Nephron progenitor cell (in vitro differentiated cells): ENCODE data around the gene TRMT61A.
A peak's percentile ranks its signal among the peaks of the same experiment; 100 is the strongest.

Source experiments
- DNase-seq: peaks from one replicate; pipeline ENCODE4 v3.0.0; 2021
- H3K27ac Mint-ChIP-seq: 2 replicates; pipeline ENCODE4 v1.8.0; 2021; ENCODE audit warnings: mild to moderate bottlenecking, moderate library complexity, mixed read lengths
- H3K27me3 Mint-ChIP-seq: 2 replicates; pipeline ENCODE4 v1.8.0; 2021; ENCODE audit warnings: mild to moderate bottlenecking, low read depth, mixed read lengths; ENCODE audit not compliant: poor library complexity
- H3K36me3 Mint-ChIP-seq: 2 replicates; pipeline ENCODE4 v1.8.0; 2021; ENCODE audit warnings: low read depth, mixed read lengths
- H3K4me1 Mint-ChIP-seq: 2 replicates; pipeline ENCODE4 v1.8.0; 2021; ENCODE audit warnings: mixed read lengths
- H3K4me3 Mint-ChIP-seq: 2 replicates; pipeline ENCODE4 v1.8.0; 2021; ENCODE audit warnings: mild to moderate bottlenecking, moderate library complexity, mixed read lengths
- H3K9me3 Mint-ChIP-seq: 2 replicates; pipeline ENCODE4 v1.8.0; 2021; ENCODE audit warnings: mild to moderate bottlenecking, moderate library complexity, mixed read lengths
- CTCF ChIP-seq: fragments of 200-600 bp; sonication (generic); IDR thresholded peaks from 2 replicates; pipeline ENCODE4 v1.5.0; 2021; ENCODE audit warnings: antibody characterized with exemption

Gene TRMT61A

GRCh38 chr14:103489621-103490020 lies 39.4 kb upstream of the TRMT61A start:
- no peak for TF ChIP-seq CTCF
- peak overlapping the region; percentile 5 for H3K27ac Mint-ChIP-seq
- no peak for DNase-seq
- peaks cover 39% of the 10 kb centered on the region for H3K36me3 Mint-ChIP-seq
- H3K4me3 Mint-ChIP-seq: no peak overlapping the region
- H3K27me3 Mint-ChIP-seq: no peaks in the 10 kb centered on the region
- no peaks in the 10 kb centered on the region for H3K4me1 Mint-ChIP-seq
- no peaks in the 10 kb centered on the region for H3K9me3 Mint-ChIP-seq

DNA sequence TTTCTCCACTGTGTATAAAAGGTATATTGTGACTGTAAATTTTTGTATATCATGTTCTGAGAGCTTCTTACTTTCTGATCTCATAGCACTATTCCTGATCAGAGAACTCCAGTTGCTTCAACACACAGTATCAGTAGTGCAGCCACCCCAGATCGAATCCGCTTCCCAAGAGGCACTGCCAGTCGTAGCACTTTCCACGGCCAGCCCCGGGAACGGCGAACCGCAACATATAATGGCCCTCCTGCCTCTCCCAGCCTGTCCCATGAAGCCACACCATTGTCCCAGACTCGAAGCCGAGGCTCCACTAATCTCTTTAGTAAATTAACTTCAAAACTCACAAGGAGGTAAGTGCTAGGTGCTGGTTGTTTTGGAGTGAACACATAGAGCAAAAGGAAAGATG lies 37.3 kb upstream of the TRMT61A start:
- Mint-ChIP-seq H3K4me1 (no peaks in the 10 kb centered on the region), H3K4me3 (no peak overlapping the region), H3K9me3 (no peaks in the 10 kb centered on the region), H3K27ac (peak overlapping the region; percentile 24), H3K27me3 (no peaks in the 10 kb centered on the region), H3K36me3 (peaks cover 48% of the 10 kb centered on the region)
- no peak for TF ChIP-seq CTCF
- no peak for DNase-seq

DNA sequence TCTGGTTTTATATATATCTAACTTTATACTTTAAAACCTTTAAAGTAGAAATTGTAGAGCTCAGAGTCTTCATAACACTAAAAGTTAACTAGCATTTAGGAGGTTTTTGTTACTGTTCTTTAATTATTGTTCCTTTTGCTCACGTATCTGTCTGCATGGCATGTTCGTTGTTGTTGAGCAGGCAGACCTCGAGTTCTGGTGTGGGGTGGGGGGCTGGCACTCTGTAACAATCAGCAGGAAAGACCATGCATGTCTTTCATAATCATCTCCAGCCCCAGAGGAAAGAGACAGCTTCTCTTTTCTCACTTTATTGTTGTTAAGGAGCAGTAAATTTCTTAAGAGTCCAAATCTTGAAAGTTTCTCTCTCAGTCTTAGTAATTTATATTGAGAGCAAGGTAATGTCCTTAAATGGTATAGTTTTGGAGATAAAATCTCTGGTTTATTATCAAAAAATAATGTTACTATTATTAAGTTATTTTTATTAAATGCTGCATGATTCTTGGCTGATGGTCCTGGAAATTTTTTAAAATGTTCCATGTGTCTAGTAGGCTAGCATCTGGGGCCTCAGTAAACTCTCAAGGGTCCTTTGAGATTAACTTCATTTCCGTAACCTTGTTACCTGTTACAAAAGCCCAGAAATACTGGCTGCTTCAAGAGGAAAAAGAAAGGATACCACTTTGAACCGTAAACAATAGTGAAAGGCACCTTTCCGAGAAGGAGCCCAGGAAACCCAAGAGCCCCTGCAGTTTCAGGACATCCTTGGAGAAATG lies 36.7 kb upstream of the TRMT61A start:
- H3K27ac Mint-ChIP-seq: no peak overlapping the region
- no peaks in the 10 kb centered on the region for H3K9me3 Mint-ChIP-seq
- H3K4me3 Mint-ChIP-seq: no peak overlapping the region
- no peaks in the 10 kb centered on the region for H3K27me3 Mint-ChIP-seq
- H3K36me3 Mint-ChIP-seq: peaks cover 45% of the 10 kb centered on the region
- no peak for DNase-seq
- H3K4me1 Mint-ChIP-seq: no peaks in the 10 kb centered on the region
- no peak for TF ChIP-seq CTCF

DNA sequence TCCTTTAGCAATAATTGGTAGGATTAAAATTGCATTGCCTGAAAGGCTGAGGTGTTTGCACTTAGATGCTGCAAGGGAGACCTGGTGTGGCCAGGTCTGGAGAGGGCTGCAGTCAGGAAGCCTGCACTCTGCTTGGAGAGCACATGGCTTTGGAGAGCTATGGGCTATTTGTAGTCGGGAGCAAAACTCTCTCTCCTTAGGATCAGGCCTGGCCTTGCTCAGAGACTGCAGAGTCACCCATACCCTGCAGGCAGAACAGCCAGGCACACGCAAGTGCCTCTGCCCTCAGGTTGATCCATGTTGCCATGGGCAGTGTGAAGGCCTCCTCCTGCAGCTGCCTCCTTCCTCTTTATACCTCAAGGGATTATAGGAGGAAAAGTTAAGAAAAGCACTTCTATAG lies 33.1 kb upstream of the TRMT61A start:
- Mint-ChIP-seq H3K27ac (no peak overlapping the region), H3K36me3 (peaks cover 30% of the 10 kb centered on the region), H3K27me3 (no peaks in the 10 kb centered on the region), H3K9me3 (no peaks in the 10 kb centered on the region), H3K4me1 (peaks cover 6% of the 10 kb centered on the region), H3K4me3 (no peak overlapping the region)
- DNase-seq: no peak
- TF ChIP-seq CTCF: no peak

GRCh38 chr14:103496776-103497175 lies 32.2 kb upstream of the TRMT61A start:
- peaks cover 11% of the 10 kb centered on the region for H3K4me1 Mint-ChIP-seq
- peaks cover 30% of the 10 kb centered on the region for H3K36me3 Mint-ChIP-seq
- H3K27ac Mint-ChIP-seq: no peak overlapping the region
- no peaks in the 10 kb centered on the region for H3K9me3 Mint-ChIP-seq
- TF ChIP-seq CTCF: no peak
- DNase-seq: no peak
- no peaks in the 10 kb centered on the region for H3K27me3 Mint-ChIP-seq
- H3K4me3 Mint-ChIP-seq: no peak overlapping the region

GRCh38 chr14:103499709-103500108 lies 29.3 kb upstream of the TRMT61A start:
- peaks cover 11% of the 10 kb centered on the region for H3K4me1 Mint-ChIP-seq
- H3K27ac Mint-ChIP-seq: peak overlapping the region; percentile 26
- H3K9me3 Mint-ChIP-seq: no peaks in the 10 kb centered on the region
- H3K36me3 Mint-ChIP-seq: peaks cover 48% of the 10 kb centered on the region
- no peak overlapping the region for H3K4me3 Mint-ChIP-seq
- TF ChIP-seq CTCF: no peak
- DNase-seq: no peak
- H3K27me3 Mint-ChIP-seq: no peaks in the 10 kb centered on the region
